ENCODE results near the gene SLC18A2.
"Not testable (repeated sequence)": the region's sequence is repeated elsewhere in the genome, so short reads cannot be mapped to it uniquely, and the experiment has no call there.

SLC18A2 gene

GRCh38 chr10:117230107-117230506 is 10.8 kb upstream of the SLC18A2 start:
- not testable (repeated sequence) for H3K4me3 ChIP-seq (ENCODE audit: low read length in 2 of 2); H3K27ac ChIP-seq (ENCODE audit: low read depth in 2 of 2, low read length in 2 of 2); H3K4me1 ChIP-seq (ENCODE audit: control insufficient read depth in 2 of 2, insufficient read depth in 2 of 2, low read length in 2 of 2); H3K9ac ChIP-seq (ENCODE audit: low read depth in 1 of 2, low read length in 2 of 2); H3K9me3 ChIP-seq (ENCODE audit: control insufficient read depth in 2 of 2, low read length in 2 of 2); H3K27me3 ChIP-seq (ENCODE audit: control insufficient read depth in 2 of 2, insufficient read depth in 2 of 2, low read length in 2 of 2); H3K36me3 ChIP-seq (ENCODE audit: control insufficient read depth in 2 of 2, insufficient read depth in 2 of 2, low read length in 2 of 2)

GRCh38 chr10:117237401-117237991 is 3.4 kb upstream of the SLC18A2 start:
- Histone ChIP-seq H3K9ac (ENCODE audit: low read depth in 1 of 2, low read length in 2 of 2) (no peak overlapping the region), H3K4me1 (ENCODE audit: control insufficient read depth in 2 of 2, insufficient read depth in 2 of 2, low read length in 2 of 2) (no peaks in the 10 kb centered on the region), H3K27ac (ENCODE audit: low read depth in 2 of 2, low read length in 2 of 2) (no peak overlapping the region), H3K4me3 (ENCODE audit: low read length in 2 of 2) (no peak overlapping the region), H3K9me3 (ENCODE audit: control insufficient read depth in 2 of 2, low read length in 2 of 2) (no peaks in the 10 kb centered on the region), H3K27me3 (ENCODE audit: control insufficient read depth in 2 of 2, insufficient read depth in 2 of 2, low read length in 2 of 2) (peaks cover 22 to 24% of the 10 kb centered on the region in 2 donors), H3K36me3 (ENCODE audit: control insufficient read depth in 2 of 2, insufficient read depth in 2 of 2, low read length in 2 of 2) (no peaks in the 10 kb centered on the region)

GRCh38 chr10:117239051-117239450 is 1.9 kb upstream of the SLC18A2 start:
- Histone ChIP-seq H3K4me3 (ENCODE audit: low read length in 2 of 2) (no peak overlapping the region), H3K4me1 (ENCODE audit: control insufficient read depth in 2 of 2, insufficient read depth in 2 of 2, low read length in 2 of 2) (no peaks in the 10 kb centered on the region), H3K36me3 (ENCODE audit: control insufficient read depth in 2 of 2, insufficient read depth in 2 of 2, low read length in 2 of 2) (no peaks in the 10 kb centered on the region), H3K27me3 (ENCODE audit: control insufficient read depth in 2 of 2, insufficient read depth in 2 of 2, low read length in 2 of 2) (peaks cover 18 to 22% of the 10 kb centered on the region in 2 donors), H3K27ac (ENCODE audit: low read depth in 2 of 2, low read length in 2 of 2) (no peak overlapping the region), H3K9me3 (ENCODE audit: control insufficient read depth in 2 of 2, low read length in 2 of 2) (no peaks in the 10 kb centered on the region), H3K9ac (ENCODE audit: low read depth in 1 of 2, low read length in 2 of 2) (no peak overlapping the region)

GRCh38 chr10:117239721-117240620 is 943 bp upstream of the SLC18A2 start:
- H3K4me1 ChIP-seq (ENCODE audit: control insufficient read depth in 2 of 2, insufficient read depth in 2 of 2, low read length in 2 of 2): no peaks in the 10 kb centered on the region
- H3K9ac ChIP-seq (ENCODE audit: low read depth in 1 of 2, low read length in 2 of 2): no peak overlapping the region
- H3K4me3 ChIP-seq (ENCODE audit: low read length in 2 of 2): no peak overlapping the region
- no peaks in the 10 kb centered on the region for H3K9me3 ChIP-seq (ENCODE audit: control insufficient read depth in 2 of 2, low read length in 2 of 2)
- H3K27ac ChIP-seq (ENCODE audit: low read depth in 2 of 2, low read length in 2 of 2): no peak overlapping the region
- peaks cover 18 to 22% of the 10 kb centered on the region in 2 donors for H3K27me3 ChIP-seq (ENCODE audit: control insufficient read depth in 2 of 2, insufficient read depth in 2 of 2, low read length in 2 of 2)
- no peaks in the 10 kb centered on the region for H3K36me3 ChIP-seq (ENCODE audit: control insufficient read depth in 2 of 2, insufficient read depth in 2 of 2, low read length in 2 of 2)

- no peak overlapping the region for H3K4me3 ChIP-seq (ENCODE audit: low read length in 2 of 2)
- H3K9ac ChIP-seq (ENCODE audit: low read depth in 1 of 2, low read length in 2 of 2): no peak overlapping the region
- H3K27me3 ChIP-seq (ENCODE audit: control insufficient read depth in 2 of 2, insufficient read depth in 2 of 2, low read length in 2 of 2): peaks cover 18 to 22% of the 10 kb centered on the region in 2 donors
- peak overlapping the region in 1 of 2 donors; percentile 22 for H3K27ac ChIP-seq (ENCODE audit: low read depth in 2 of 2, low read length in 2 of 2)
- no peaks in the 10 kb centered on the region for H3K36me3 ChIP-seq (ENCODE audit: control insufficient read depth in 2 of 2, insufficient read depth in 2 of 2, low read length in 2 of 2)
- H3K9me3 ChIP-seq (ENCODE audit: control insufficient read depth in 2 of 2, low read length in 2 of 2): no peaks in the 10 kb centered on the region
- no peaks in the 10 kb centered on the region for H3K4me1 ChIP-seq (ENCODE audit: control insufficient read depth in 2 of 2, insufficient read depth in 2 of 2, low read length in 2 of 2)
Measured at GRCh38 chr10:117241541-117242462, 888 bp downstream of the SLC18A2 start.

- no peaks in the 10 kb centered on the region for H3K36me3 ChIP-seq (ENCODE audit: control insufficient read depth in 2 of 2, insufficient read depth in 2 of 2, low read length in 2 of 2)
- no peak overlapping the region for H3K4me3 ChIP-seq (ENCODE audit: low read length in 2 of 2)
- no peaks in the 10 kb centered on the region for H3K9me3 ChIP-seq (ENCODE audit: control insufficient read depth in 2 of 2, low read length in 2 of 2)
- H3K27ac ChIP-seq (ENCODE audit: low read depth in 2 of 2, low read length in 2 of 2): no peak overlapping the region
- H3K9ac ChIP-seq (ENCODE audit: low read depth in 1 of 2, low read length in 2 of 2): no peak overlapping the region
- H3K4me1 ChIP-seq (ENCODE audit: control insufficient read depth in 2 of 2, insufficient read depth in 2 of 2, low read length in 2 of 2): no peaks in the 10 kb centered on the region
- peaks cover 18 to 22% of the 10 kb centered on the region in 2 donors for H3K27me3 ChIP-seq (ENCODE audit: control insufficient read depth in 2 of 2, insufficient read depth in 2 of 2, low read length in 2 of 2)
Measured at GRCh38 chr10:117242463-117242832, 1.5 kb downstream of the SLC18A2 start.

GRCh38 chr10:117246997-117247671 is 6.2 kb downstream of the SLC18A2 start:
- Histone ChIP-seq H3K9me3 (ENCODE audit: control insufficient read depth in 2 of 2, low read length in 2 of 2) (no peaks in the 10 kb centered on the region), H3K27me3 (ENCODE audit: control insufficient read depth in 2 of 2, insufficient read depth in 2 of 2, low read length in 2 of 2) (peaks cover under 1 to 3% of the 10 kb centered on the region in 2 donors), H3K27ac (ENCODE audit: low read depth in 2 of 2, low read length in 2 of 2) (no peak overlapping the region), H3K4me3 (ENCODE audit: low read length in 2 of 2) (no peak overlapping the region), H3K9ac (ENCODE audit: low read depth in 1 of 2, low read length in 2 of 2) (no peak overlapping the region), H3K4me1 (ENCODE audit: control insufficient read depth in 2 of 2, insufficient read depth in 2 of 2, low read length in 2 of 2) (no peaks in the 10 kb centered on the region), H3K36me3 (ENCODE audit: control insufficient read depth in 2 of 2, insufficient read depth in 2 of 2, low read length in 2 of 2) (no peaks in the 10 kb centered on the region)

- Histone ChIP-seq H3K9me3 (ENCODE audit: control insufficient read depth in 2 of 2, low read length in 2 of 2) (no peaks in the 10 kb centered on the region), H3K9ac (ENCODE audit: low read depth in 1 of 2, low read length in 2 of 2) (no peak overlapping the region), H3K27me3 (ENCODE audit: control insufficient read depth in 2 of 2, insufficient read depth in 2 of 2, low read length in 2 of 2) (peaks cover 0 to 1% of the 10 kb centered on the region in 2 donors), H3K4me1 (ENCODE audit: control insufficient read depth in 2 of 2, insufficient read depth in 2 of 2, low read length in 2 of 2) (no peaks in the 10 kb centered on the region), H3K27ac (ENCODE audit: low read depth in 2 of 2, low read length in 2 of 2) (no peak overlapping the region), H3K4me3 (ENCODE audit: low read length in 2 of 2) (no peak overlapping the region), H3K36me3 (ENCODE audit: control insufficient read depth in 2 of 2, insufficient read depth in 2 of 2, low read length in 2 of 2) (no peaks in the 10 kb centered on the region)
Measured at GRCh38 chr10:117248750-117249465, 8.0 kb downstream of the SLC18A2 start.

GRCh38 chr10:117249493-117250093 is 8.7 kb downstream of the SLC18A2 start:
- Histone ChIP-seq H3K9me3 (ENCODE audit: control insufficient read depth in 2 of 2, low read length in 2 of 2) (no peaks in the 10 kb centered on the region), H3K27ac (ENCODE audit: low read depth in 2 of 2, low read length in 2 of 2) (no peak overlapping the region), H3K27me3 (ENCODE audit: control insufficient read depth in 2 of 2, insufficient read depth in 2 of 2, low read length in 2 of 2) (no peaks in the 10 kb centered on the region), H3K36me3 (ENCODE audit: control insufficient read depth in 2 of 2, insufficient read depth in 2 of 2, low read length in 2 of 2) (no peaks in the 10 kb centered on the region), H3K4me1 (ENCODE audit: control insufficient read depth in 2 of 2, insufficient read depth in 2 of 2, low read length in 2 of 2) (no peaks in the 10 kb centered on the region), H3K4me3 (ENCODE audit: low read length in 2 of 2) (no peak overlapping the region), H3K9ac (ENCODE audit: low read depth in 1 of 2, low read length in 2 of 2) (no peak overlapping the region)

Data from mucosa of rectum (tissue), 2 donors.